Neural crest cell (in vitro differentiated cells): ENCODE results near the gene BAD. TPM values are rescaled to one million over a fixed set of nuclear protein-coding genes. Genes with fewer than 3 reads are reported as not detected.

Source experiments
- DNase-seq: peaks from one replicate; pipeline ENCODE4 v3.0.0; 2021; ENCODE audit warnings: low read depth, mixed read lengths, low spot score
- H3K27ac Mint-ChIP-seq: one replicate; pipeline ENCODE4 v1.8.0; 2021; ENCODE audit warnings: mild to moderate bottlenecking, mixed read lengths; ENCODE audit not compliant: unreplicated experiment
- H3K27me3 Mint-ChIP-seq: 2 replicates; pipeline ENCODE4 v1.8.0; 2021; ENCODE audit warnings: low read depth, mild to moderate bottlenecking, mixed read lengths
- H3K36me3 Mint-ChIP-seq: 2 replicates; pipeline ENCODE4 v1.8.0; 2021; ENCODE audit warnings: low read depth, mild to moderate bottlenecking, mixed read lengths
- H3K4me1 Mint-ChIP-seq: 2 replicates; pipeline ENCODE4 v1.8.0; 2021; ENCODE audit warnings: mixed read lengths
- H3K4me3 Mint-ChIP-seq: one replicate; pipeline ENCODE4 v1.8.0; 2021; ENCODE audit warnings: mild to moderate bottlenecking, mixed read lengths
- H3K9me3 Mint-ChIP-seq: 2 replicates; pipeline ENCODE4 v1.8.0; 2021; ENCODE audit warnings: mixed read lengths
- CTCF ChIP-seq: fragments of 200-600 bp; sonication (generic); conservative IDR thresholded peaks from 2 replicates; pipeline ENCODE4 v1.5.0; 2021; ENCODE audit warnings: antibody characterized with exemption, mild to moderate bottlenecking
- total RNA-seq: library from RNA; stranded (reverse); gene quantifications from 2 replicates; pipeline ENCODE4 v1.2.1, GENCODE V29; 2021

The BAD gene
- total RNA-seq, 1 donor from 2014 or later = 47.1 TPM

- no peaks in the 10 kb centered on the region for H3K9me3 Mint-ChIP-seq
- peaks cover 29% of the 10 kb centered on the region for H3K4me1 Mint-ChIP-seq
- no peak overlapping the region for H3K27ac Mint-ChIP-seq
- H3K36me3 Mint-ChIP-seq = no peaks in the 10 kb centered on the region
- no peak overlapping the region for H3K4me3 Mint-ChIP-seq
- H3K27me3 Mint-ChIP-seq = peaks cover 56% of the 10 kb centered on the region
- no peak for DNase-seq
- no peak for TF ChIP-seq CTCF
Measured at GRCh38 chr11:64303109-64304031, 18.9 kb upstream of the BAD start.

- DNase-seq = no peak
- Mint-ChIP-seq H3K4me1 (peaks cover 23% of the 10 kb centered on the region), H3K9me3 (no peaks in the 10 kb centered on the region), H3K27ac (no peak within 1 kb of the TSS), H3K36me3 (no peaks in the 10 kb centered on the region), H3K27me3 (peaks cover 88% of the 10 kb centered on the region), H3K4me3 (peak within 1 kb of the TSS; percentile 81)
- TF ChIP-seq CTCF = no peak
Measured at GRCh38 chr11:64299847-64300648, 15.6 kb upstream of the BAD start, which contains the start of gene CATSPERZ. CATSPERZ (plus strand) TSS chr11:64300358; CDS start chr11:64300411, 53 bp downstream.

- peak overlapping the region; percentile 73 for H3K4me3 Mint-ChIP-seq
- H3K27me3 Mint-ChIP-seq = peaks cover 91% of the 10 kb centered on the region
- no peak for TF ChIP-seq CTCF
- H3K36me3 Mint-ChIP-seq = no peaks in the 10 kb centered on the region
- no peak overlapping the region for H3K27ac Mint-ChIP-seq
- no peak for DNase-seq
- H3K4me1 Mint-ChIP-seq = peaks cover 24% of the 10 kb centered on the region
- H3K9me3 Mint-ChIP-seq = no peaks in the 10 kb centered on the region
Measured at GRCh38 chr11:64298966-64299846, 14.7 kb upstream of the BAD start.

GRCh38 chr11:64297699-64298358 is 13.4 kb upstream of the BAD start:
- no peak for DNase-seq
- peak overlapping the region; percentile 56 for H3K4me3 Mint-ChIP-seq
- H3K36me3 Mint-ChIP-seq = no peaks in the 10 kb centered on the region
- H3K27me3 Mint-ChIP-seq = peaks cover 97% of the 10 kb centered on the region
- no peaks in the 10 kb centered on the region for H3K9me3 Mint-ChIP-seq
- peaks cover 21% of the 10 kb centered on the region for H3K4me1 Mint-ChIP-seq
- H3K27ac Mint-ChIP-seq = no peak overlapping the region
- TF ChIP-seq CTCF = no peak
